SH-SY5Y (cell line): ENCODE results near the gene KANSL1.

Experiments used
- GATA2 ChIP-seq: IDR thresholded peaks from 2 replicates; pipeline ENCODE4 v1.6.1; 2011; ENCODE audit warnings: mild to moderate bottlenecking, low read depth, low read length
- GATA3 ChIP-seq: IDR thresholded peaks from 2 replicates; pipeline ENCODE4 v1.6.1; 2011; ENCODE audit warnings: low read depth, mild to moderate bottlenecking, low read length, moderate library complexity

DNA sequence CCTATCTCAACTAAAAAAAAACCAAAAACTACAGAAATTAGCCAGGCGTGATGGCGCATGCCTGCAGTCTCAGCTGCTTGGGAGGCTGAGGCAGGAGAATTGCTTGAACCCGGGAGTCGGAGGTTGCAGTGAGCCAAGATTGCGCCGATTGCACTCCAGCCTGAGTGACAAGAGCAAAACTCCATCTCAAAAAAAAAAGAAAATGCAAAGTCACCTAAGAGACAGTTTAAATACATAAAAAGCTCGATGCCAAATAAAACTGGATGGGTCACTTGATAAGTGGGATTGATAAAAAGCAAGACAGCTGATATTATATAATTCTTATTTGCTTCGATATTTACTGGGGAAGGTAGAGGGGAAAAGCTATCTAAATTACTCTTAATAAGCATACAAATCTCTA lies 15.8 kb upstream of the KANSL1 start:
- TF ChIP-seq GATA2 (no peak), GATA3 (no peak)
